GM18508 (cell line): ENCODE data around the gene CST3.
"Not testable (repeated sequence)": the region's sequence is repeated elsewhere in the genome, so short reads cannot be mapped to it uniquely, and the experiment has no call there.

Experiments
- ATAC-seq: cut with Tn5 transposase; IDR thresholded peaks from one replicate; pipeline ENCODE4 v1.9.1; 2021; ENCODE audit warnings: moderate number of reproducible peaks; ENCODE audit not compliant: insufficient read depth, unreplicated experiment

CST3 gene

GRCh38 chr20:23645575-23645974 lies 7.8 kb upstream of the CST3 start:
- ATAC-seq: no peak

- ATAC-seq: no peak
Measured at GRCh38 chr20:23644164-23644563, 6.4 kb upstream of the CST3 start.

- no peak for ATAC-seq
Measured at GRCh38 chr20:23643659-23644058, 5.9 kb upstream of the CST3 start.

- no peak for ATAC-seq
Measured at GRCh38 chr20:23641936-23642751, 4.4 kb upstream of the CST3 start.

GRCh38 chr20:23640671-23641667 lies 3.2 kb upstream of the CST3 start:
- ATAC-seq: no peak

- no peak for ATAC-seq
Measured at GRCh38 chr20:23640018-23640601, 2.4 kb upstream of the CST3 start.

- ATAC-seq: no peak
Measured at GRCh38 chr20:23639490-23639958, 1.8 kb upstream of the CST3 start.

GRCh38 chr20:23638309-23638708 lies 554 bp upstream of the CST3 start:
- ATAC-seq: no peak

GRCh38 chr20:23636908-23637281 lies 860 bp downstream of the CST3 start:
- ATAC-seq: no peak

GRCh38 chr20:23636182-23636907 lies 1.4 kb downstream of the CST3 start:
- ATAC-seq: no peak

GRCh38 chr20:23635768-23636090 lies 2.0 kb downstream of the CST3 start:
- not testable (repeated sequence) for ATAC-seq

GRCh38 chr20:23634985-23635767 lies 2.6 kb downstream of the CST3 start:
- no peak for ATAC-seq

- ATAC-seq: no peak
Measured at GRCh38 chr20:23634044-23634801, 3.5 kb downstream of the CST3 start.

- ATAC-seq: no peak
Measured at GRCh38 chr20:23632711-23633573, 4.8 kb downstream of the CST3 start.

GRCh38 chr20:23631981-23632710 lies 5.6 kb downstream of the CST3 start:
- ATAC-seq: no peak

- ATAC-seq: no peak
Measured at GRCh38 chr20:23631226-23631822, 6.4 kb downstream of the CST3 start.

GRCh38 chr20:23630392-23630849 lies 7.3 kb downstream of the CST3 start:
- no peak for ATAC-seq
